ENCODE results near the gene APOM. TPM values are rescaled to one million over a fixed set of nuclear protein-coding genes. Genes with fewer than 3 reads are reported as not detected.

APOM gene
- total RNA-seq, 4 donors from 2014 or later: 0.63 to 2.0 (median 0.90) TPM; not detected in 1

DNA sequence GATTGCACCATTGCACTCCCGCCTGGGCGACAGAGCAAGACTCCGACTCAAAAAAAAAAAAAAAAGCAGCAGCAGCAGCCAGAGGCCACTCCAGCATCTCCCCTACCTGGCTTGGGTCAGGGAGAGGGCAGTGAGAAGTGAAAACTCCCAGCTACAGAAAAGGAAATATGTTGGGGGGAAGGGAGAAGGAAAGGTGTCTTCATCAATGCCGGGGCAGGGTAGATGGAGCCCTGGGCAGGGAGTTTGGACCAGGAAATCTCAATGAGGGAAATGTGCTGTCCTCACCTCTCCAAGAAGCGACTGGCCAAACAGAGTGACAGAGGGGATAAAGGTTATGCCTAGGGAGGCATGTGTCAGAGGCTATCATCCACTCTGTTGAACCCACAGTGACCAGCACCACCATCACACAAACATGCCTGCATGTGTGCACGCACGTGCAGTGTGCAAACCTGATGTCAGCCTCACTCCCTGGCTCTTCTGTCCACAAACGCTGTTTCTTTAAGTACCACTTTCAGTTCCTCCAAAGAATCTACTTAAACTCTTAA lies 41.5 kb upstream of the APOM start:
- TF ChIP-seq POLR2A (IDR thresholded peaks at IDR 0.05) (no peak), EP300 (IDR thresholded peaks at IDR 0.05) (no peak)
- TF ChIP-seq, protein P1, sequence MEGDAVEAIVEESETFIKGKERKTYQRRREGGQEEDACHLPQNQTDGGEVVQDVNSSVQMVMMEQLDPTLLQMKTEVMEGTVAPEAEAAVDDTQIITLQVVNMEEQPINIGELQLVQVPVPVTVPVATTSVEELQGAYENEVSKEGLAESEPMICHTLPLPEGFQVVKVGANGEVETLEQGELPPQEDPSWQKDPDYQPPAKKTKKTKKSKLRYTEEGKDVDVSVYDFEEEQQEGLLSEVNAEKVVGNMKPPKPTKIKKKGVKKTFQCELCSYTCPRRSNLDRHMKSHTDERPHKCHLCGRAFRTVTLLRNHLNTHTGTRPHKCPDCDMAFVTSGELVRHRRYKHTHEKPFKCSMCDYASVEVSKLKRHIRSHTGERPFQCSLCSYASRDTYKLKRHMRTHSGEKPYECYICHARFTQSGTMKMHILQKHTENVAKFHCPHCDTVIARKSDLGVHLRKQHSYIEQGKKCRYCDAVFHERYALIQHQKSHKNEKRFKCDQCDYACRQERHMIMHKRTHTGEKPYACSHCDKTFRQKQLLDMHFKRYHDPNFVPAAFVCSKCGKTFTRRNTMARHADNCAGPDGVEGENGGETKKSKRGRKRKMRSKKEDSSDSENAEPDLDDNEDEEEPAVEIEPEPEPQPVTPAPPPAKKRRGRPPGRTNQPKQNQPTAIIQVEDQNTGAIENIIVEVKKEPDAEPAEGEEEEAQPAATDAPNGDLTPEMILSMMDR (IDR thresholded peaks at IDR 0.05): no peak
- H3K4me1 ChIP-seq: peaks cover 0 to 1% (median under 1%) of the 10 kb centered on the region in 4 donors
- 72 to 78% methylated on average over 8 of the region's 8 CpGs for WGBS, 2 donors

DNA sequence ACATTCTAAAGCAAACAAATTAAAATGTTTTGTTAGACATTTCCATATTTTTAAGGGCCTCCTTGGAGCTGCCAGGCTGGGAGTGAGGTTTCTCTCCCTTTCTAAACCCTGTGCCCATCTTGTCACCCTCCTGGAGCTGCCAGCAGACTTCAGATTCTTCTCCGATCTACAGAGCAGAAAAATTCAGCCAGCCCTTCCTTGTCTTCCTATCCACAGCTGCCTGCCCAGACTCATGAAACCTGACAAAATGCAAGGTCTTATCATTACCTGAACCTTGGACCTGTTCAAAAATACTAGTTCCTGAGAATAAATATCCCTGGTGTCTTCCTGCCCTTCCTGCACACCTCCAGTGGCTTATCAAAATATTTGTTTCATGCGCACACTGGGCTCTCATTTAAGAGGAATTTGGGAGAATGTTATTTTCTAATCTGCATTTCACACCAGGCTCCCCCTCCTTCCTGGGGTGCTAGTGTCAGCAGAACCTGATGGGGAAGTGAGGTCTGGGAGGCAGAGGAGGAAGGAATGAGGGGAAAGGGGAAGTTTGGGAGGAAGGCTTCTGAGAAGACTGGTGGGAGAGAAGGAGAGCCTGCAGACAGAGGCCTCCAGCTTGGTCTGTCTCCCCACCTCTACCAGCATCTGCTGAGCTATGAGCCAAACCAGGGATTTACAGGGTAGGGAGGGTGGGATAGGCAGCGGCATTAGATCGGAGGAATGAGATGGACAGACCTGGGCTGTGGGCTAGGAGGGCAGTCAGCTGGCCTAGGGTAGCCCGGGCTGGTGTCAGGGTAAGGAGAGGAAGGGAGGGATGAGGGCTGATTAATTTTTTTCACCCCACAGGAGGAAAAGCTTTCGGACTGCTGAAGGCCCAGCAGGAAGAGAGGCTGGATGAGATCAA lies 40.8 kb upstream of the APOM start, which contains the start of gene AIF1:
TSS of gene AIF1 (plus strand) at position 551 of the 895 bp plus-strand sequence. CDS start at position 647, 96 bp downstream.
- WGBS, 2 donors: 58 to 59% methylated on average over 6 of the region's 6 CpGs
- peak within 1 kb of the TSS in 3 of 4 donors; percentile 3 to 39 (median 18) for H3K4me3 ChIP-seq
- no peaks in the 10 kb centered on the region for H3K36me3 ChIP-seq
- H3K27me3 ChIP-seq: no peaks in the 10 kb centered on the region
- H3K4me1 ChIP-seq: peaks cover 0 to 6% (median 2%) of the 10 kb centered on the region in 4 donors
- TF ChIP-seq POLR2A (IDR thresholded peaks at IDR 0.05) (no peak), EP300 (IDR thresholded peaks at IDR 0.05) (peak in 1 of 2 donors; percentile 29)
- no peak for DNase-seq (ENCODE audit: low spot score in 2 of 2)
- H3K9me3 ChIP-seq: no peaks in the 10 kb centered on the region
- peak within 1 kb of the TSS in 3 of 4 donors; percentile 35 to 53 (median 40) for H3K27ac ChIP-seq

More for the DNA sequence above, 41.5 kb upstream of the APOM start:
- DNase-seq (ENCODE audit: low spot score in 2 of 2): no peak
- Histone ChIP-seq H3K27me3 (no peaks in the 10 kb centered on the region), H3K27ac (no peak overlapping the region), H3K4me3 (no peak overlapping the region), H3K9me3 (no peaks in the 10 kb centered on the region), H3K36me3 (no peaks in the 10 kb centered on the region)

GRCh38 chr6:31615748-31616147 lies 39.9 kb upstream of the APOM start:
- Histone ChIP-seq H3K9me3 (no peaks in the 10 kb centered on the region), H3K36me3 (no peaks in the 10 kb centered on the region), H3K27ac (peak overlapping the region in 3 of 4 donors; percentile 35 to 53 (median 40)), H3K27me3 (no peaks in the 10 kb centered on the region), H3K4me1 (peaks cover 0 to 6% (median 2%) of the 10 kb centered on the region in 4 donors), H3K4me3 (peak overlapping the region in 3 of 4 donors; percentile 3 to 39 (median 18))
- 35 to 50% methylated on average over 7 of the region's 7 CpGs for WGBS, 2 donors
- DNase-seq (ENCODE audit: low spot score in 2 of 2): no peak
- TF ChIP-seq POLR2A (IDR thresholded peaks at IDR 0.05) (no peak), EP300 (IDR thresholded peaks at IDR 0.05) (no peak)
- TF ChIP-seq, protein P1 (IDR thresholded peaks at IDR 0.05): no peak

GRCh38 chr6:31617010-31617409 lies 38.7 kb upstream of the APOM start:
- 84 to 91% methylated on average over 2 of the region's 2 CpGs for WGBS, 2 donors
- Histone ChIP-seq H3K27ac (no peak overlapping the region), H3K4me1 (peaks cover 0 to 13% (median 9%) of the 10 kb centered on the region in 4 donors), H3K9me3 (no peaks in the 10 kb centered on the region), H3K36me3 (no peaks in the 10 kb centered on the region), H3K4me3 (no peak overlapping the region), H3K27me3 (no peaks in the 10 kb centered on the region)
- TF ChIP-seq POLR2A (IDR thresholded peaks at IDR 0.05): no peak
- no peak for TF ChIP-seq EP300 (IDR thresholded peaks at IDR 0.05)
- TF ChIP-seq, protein P1 (IDR thresholded peaks at IDR 0.05): no peak
- no peak for DNase-seq (ENCODE audit: low spot score in 2 of 2)

- peak; percentile 52 to 98 for TF ChIP-seq EP300 (IDR thresholded peaks at IDR 0.05)
- peak; percentile 93 to 97 for TF ChIP-seq POLR2A (IDR thresholded peaks at IDR 0.05)
- TF ChIP-seq, protein P1 (IDR thresholded peaks at IDR 0.05): peak in 2 of 5 experiments; percentile 39 to 65
Measured at GRCh38 chr6:31619805-31620585, 35.7 kb upstream of the APOM start.

More at GRCh38 chr6:31619805-31620585, 35.7 kb upstream of the APOM start:
- WGBS, 2 donors: 0% methylated on average over 50 of the region's 50 CpGs
- Histone ChIP-seq H3K9me3 (no peaks in the 10 kb centered on the region), H3K27me3 (no peaks in the 10 kb centered on the region), H3K27ac (peak overlapping the region; percentile 92 to 98 (median 98)), H3K4me1 (peaks cover 0 to 23% (median 15%) of the 10 kb centered on the region in 4 donors), H3K4me3 (peak overlapping the region; percentile 44 to 100 (median 90)), H3K36me3 (peaks cover under 1 to 21% (median 8%) of the 10 kb centered on the region in 3 donors)
- peak; percentile 96 for DNase-seq (ENCODE audit: low spot score in 2 of 2)
